ENCODE data around the gene INF2. TPM values are rescaled to one million over a fixed set of nuclear protein-coding genes. Genes with fewer than 3 reads are reported as not detected.

INF2 gene
- total RNA-seq, 1 donor from 2014 or later = 130 TPM

DNA sequence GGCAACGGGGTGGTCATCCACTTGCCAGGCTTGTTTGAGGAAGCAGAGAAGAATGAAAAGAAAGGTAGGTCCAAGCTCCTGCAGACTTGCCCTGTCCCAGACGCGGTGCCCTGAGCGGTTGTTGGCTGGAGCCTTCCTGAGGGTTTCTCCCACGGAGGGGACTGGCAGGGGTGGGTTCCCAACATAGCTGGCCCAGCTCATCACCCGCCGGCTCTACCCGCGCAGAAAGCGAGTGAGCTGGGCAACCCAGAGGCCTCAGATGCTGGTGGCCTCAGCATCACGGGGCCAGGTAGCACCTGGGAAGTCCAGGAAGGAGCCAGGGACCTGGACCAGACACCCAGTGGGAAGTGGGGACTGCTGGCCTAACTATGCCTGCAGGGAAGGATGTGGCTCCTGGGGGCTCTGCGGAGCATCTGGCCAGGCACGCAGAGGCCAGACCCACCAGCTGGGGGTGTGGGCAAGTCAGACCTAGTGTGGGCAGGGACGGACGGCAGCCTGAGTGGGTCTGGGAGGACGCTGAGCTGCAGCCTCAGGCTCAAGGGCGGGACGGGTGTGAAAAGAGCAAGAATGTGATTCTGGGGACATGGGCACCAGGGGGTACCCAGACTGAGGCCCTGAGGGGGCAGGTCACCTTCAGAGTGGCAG, 49.1 kb downstream of the INF2 start:
- H3K4me3 Mint-ChIP-seq (ENCODE audit: unreplicated experiment) = no peak overlapping the region
- TF ChIP-seq, protein P1, sequence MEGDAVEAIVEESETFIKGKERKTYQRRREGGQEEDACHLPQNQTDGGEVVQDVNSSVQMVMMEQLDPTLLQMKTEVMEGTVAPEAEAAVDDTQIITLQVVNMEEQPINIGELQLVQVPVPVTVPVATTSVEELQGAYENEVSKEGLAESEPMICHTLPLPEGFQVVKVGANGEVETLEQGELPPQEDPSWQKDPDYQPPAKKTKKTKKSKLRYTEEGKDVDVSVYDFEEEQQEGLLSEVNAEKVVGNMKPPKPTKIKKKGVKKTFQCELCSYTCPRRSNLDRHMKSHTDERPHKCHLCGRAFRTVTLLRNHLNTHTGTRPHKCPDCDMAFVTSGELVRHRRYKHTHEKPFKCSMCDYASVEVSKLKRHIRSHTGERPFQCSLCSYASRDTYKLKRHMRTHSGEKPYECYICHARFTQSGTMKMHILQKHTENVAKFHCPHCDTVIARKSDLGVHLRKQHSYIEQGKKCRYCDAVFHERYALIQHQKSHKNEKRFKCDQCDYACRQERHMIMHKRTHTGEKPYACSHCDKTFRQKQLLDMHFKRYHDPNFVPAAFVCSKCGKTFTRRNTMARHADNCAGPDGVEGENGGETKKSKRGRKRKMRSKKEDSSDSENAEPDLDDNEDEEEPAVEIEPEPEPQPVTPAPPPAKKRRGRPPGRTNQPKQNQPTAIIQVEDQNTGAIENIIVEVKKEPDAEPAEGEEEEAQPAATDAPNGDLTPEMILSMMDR (IDR thresholded peaks at IDR 0.05) = no peak
- H3K36me3 Mint-ChIP-seq (ENCODE audit: unreplicated experiment) = no peaks in the 10 kb centered on the region
- H3K9me3 Mint-ChIP-seq (ENCODE audit: unreplicated experiment) = no peaks in the 10 kb centered on the region
- H3K27ac Mint-ChIP-seq (ENCODE audit: unreplicated experiment) = no peak overlapping the region
- H3K27me3 Mint-ChIP-seq (ENCODE audit: unreplicated experiment) = no peaks in the 10 kb centered on the region
- peaks cover 21% of the 10 kb centered on the region for H3K4me1 Mint-ChIP-seq (ENCODE audit: unreplicated experiment)
- no peak for DNase-seq (ENCODE audit: extremely low spot score, unreplicated experiment)

DNA sequence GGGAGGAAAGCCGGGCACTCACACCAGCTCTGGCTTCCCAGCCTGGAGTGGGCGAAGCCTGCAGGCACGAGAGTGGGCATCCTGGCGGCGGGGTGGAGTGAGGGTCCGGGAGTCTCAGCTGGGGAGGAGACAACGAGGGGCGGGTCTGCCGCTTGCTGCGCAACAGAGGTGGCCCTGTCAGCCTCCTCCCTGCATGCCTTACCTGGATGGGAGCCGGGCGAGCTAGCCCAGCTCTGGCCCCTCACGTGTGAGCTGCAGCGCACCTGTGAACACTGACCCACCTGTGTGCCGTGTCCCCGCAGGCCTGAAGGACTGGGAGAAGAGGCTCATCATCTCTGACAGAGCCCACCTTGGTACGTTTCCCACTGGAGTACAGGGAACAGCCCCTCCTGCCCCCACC, 49.6 kb downstream of the INF2 start:
- peaks cover 21% of the 10 kb centered on the region for H3K4me1 Mint-ChIP-seq (ENCODE audit: unreplicated experiment)
- H3K27me3 Mint-ChIP-seq (ENCODE audit: unreplicated experiment) = no peaks in the 10 kb centered on the region
- H3K9me3 Mint-ChIP-seq (ENCODE audit: unreplicated experiment) = no peaks in the 10 kb centered on the region
- no peak overlapping the region for H3K27ac Mint-ChIP-seq (ENCODE audit: unreplicated experiment)
- TF ChIP-seq, protein P1 (IDR thresholded peaks at IDR 0.05) = no peak
- no peaks in the 10 kb centered on the region for H3K36me3 Mint-ChIP-seq (ENCODE audit: unreplicated experiment)
- H3K4me3 Mint-ChIP-seq (ENCODE audit: unreplicated experiment) = no peak overlapping the region
- DNase-seq (ENCODE audit: extremely low spot score, unreplicated experiment) = no peak

DNA sequence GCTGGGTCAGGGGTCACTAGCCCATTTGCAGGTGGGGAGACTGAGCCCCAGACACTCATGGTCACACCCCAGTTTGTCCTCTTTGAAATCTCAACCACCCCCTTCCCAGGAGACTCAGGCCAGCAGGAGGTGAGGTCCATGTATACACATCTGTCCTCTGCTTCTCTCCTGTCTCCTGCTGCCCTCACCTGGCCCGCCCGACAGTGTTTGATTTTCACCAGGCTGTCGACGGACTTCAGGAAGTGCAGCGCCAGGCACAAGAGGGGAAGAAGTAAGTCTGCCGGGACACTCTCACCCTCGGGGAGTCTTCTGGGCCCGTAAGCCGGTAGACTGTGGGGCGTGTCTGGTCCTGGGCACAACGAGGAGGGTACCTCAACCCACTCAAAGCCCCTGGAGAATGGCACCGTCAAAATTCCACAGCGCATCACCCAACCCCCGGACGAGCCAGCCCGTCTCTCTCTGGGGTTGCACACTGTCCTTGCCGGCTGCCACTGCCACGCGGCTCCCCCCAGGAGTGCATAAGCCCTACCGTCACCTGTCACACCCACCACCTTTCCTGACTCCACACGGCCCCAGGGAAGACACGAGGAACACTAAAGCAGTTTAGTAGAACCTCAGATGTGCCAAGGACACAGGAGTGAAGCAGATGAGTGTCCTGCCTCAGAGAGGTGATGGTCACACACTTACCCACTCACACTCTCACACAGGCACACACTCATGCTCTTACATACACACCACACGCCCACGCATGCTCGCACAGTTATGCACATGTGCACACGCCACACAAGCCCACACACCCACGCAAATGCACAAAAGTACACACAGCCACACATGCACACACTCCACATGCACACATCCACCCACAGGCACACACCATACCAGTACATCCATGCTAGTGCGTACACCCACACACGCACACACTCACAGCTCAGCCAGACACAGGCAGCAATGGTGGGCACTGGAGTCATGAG, 50.4 kb downstream of the INF2 start:
- H3K4me3 Mint-ChIP-seq (ENCODE audit: unreplicated experiment) = no peak overlapping the region
- TF ChIP-seq, protein P1 (IDR thresholded peaks at IDR 0.05) = no peak
- no peak overlapping the region for H3K27ac Mint-ChIP-seq (ENCODE audit: unreplicated experiment)
- no peaks in the 10 kb centered on the region for H3K27me3 Mint-ChIP-seq (ENCODE audit: unreplicated experiment)
- no peaks in the 10 kb centered on the region for H3K9me3 Mint-ChIP-seq (ENCODE audit: unreplicated experiment)
- no peak for DNase-seq (ENCODE audit: extremely low spot score, unreplicated experiment)
- peaks cover 19% of the 10 kb centered on the region for H3K4me1 Mint-ChIP-seq (ENCODE audit: unreplicated experiment)
- H3K36me3 Mint-ChIP-seq (ENCODE audit: unreplicated experiment) = no peaks in the 10 kb centered on the region

DNA sequence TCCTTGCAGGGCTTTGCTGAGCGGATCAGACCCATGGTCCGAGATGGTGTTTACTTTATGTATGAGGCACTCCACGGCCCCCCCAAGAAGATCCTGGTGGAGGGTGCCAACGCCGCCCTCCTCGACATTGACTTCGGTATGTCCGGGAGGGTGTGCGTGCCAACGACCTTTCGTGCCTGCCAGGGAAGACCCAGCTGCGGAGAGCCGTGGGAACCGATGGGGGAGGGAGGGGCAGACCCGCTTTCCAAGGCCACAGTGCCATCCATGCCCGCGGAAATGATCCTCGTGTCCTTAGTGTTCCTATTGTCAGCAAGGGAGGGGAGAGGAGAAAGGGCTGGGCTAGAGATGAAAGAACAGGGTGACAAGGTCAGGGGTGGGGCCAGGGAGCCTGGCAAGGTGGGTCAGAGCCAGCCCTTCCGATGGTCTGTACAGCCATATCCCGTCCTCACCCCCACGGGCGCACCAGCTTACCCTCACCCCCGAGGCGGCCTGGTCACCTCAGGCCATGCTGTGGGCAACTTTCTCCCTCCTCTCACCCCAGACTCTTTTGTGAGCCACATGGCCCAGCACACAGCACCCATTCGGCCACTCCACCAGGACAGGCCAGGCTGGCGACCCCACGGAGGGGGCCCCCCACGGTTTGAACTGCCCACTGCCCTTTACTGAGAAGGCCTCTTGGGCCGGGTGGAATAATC, 51.8 kb downstream of the INF2 start:
- Mint-ChIP-seq H3K4me1 (ENCODE audit: unreplicated experiment) (peaks cover 11% of the 10 kb centered on the region), H3K9me3 (ENCODE audit: unreplicated experiment) (no peaks in the 10 kb centered on the region), H3K27ac (ENCODE audit: unreplicated experiment) (no peak overlapping the region), H3K4me3 (ENCODE audit: unreplicated experiment) (no peak overlapping the region), H3K36me3 (ENCODE audit: unreplicated experiment) (no peaks in the 10 kb centered on the region), H3K27me3 (ENCODE audit: unreplicated experiment) (no peaks in the 10 kb centered on the region)
- no peak for DNase-seq (ENCODE audit: extremely low spot score, unreplicated experiment)
- TF ChIP-seq, protein P1 (IDR thresholded peaks at IDR 0.05) = no peak

Data from osteocyte (in vitro differentiated cells).